HEK293T (cell line): ENCODE measurements around the gene URM1.

Experiments used
- CTCF ChIA-PET: fragments of 350-600 bp; formaldehyde crosslinking; extraction: SDS; loops from one replicate; lab custom pipeline; 2021; ENCODE audit warnings: antibody characterized with exemption, inconsistent platforms; lab: Yijun Ruan, JAX
- POLR2A ChIA-PET: fragments of 350-600 bp; formaldehyde crosslinking; extraction: SDS; loops from one replicate; lab custom pipeline; 2020; ENCODE audit warnings: antibody characterized with exemption, inconsistent platforms; lab: Yijun Ruan, JAX
- DNase-seq: peaks from one replicate; pipeline ENCODE4 v3.0.0; 2012; ENCODE audit warnings: mixed read lengths; ENCODE audit errors: extremely low spot score
- ARNT ChIP-seq: fragments of 450-650 bp; IDR thresholded peaks from 2 replicates; pipeline ENCODE4 v1.6.1; 2017; ENCODE audit warnings: mild to moderate bottlenecking
- BHLHE40 ChIP-seq: fragments of 450-650 bp; IDR thresholded peaks from 2 replicates; pipeline ENCODE4 v1.6.1; 2016; ENCODE audit warnings: mild to moderate bottlenecking, moderate library complexity, borderline replicate concordance
- CTBP1 ChIP-seq: fragments of 450-650 bp; IDR thresholded peaks from 2 replicates; pipeline ENCODE4 v1.6.1; 2016; ENCODE audit warnings: borderline replicate concordance
- ELF4 ChIP-seq: fragments of 450-650 bp; IDR thresholded peaks from 2 replicates; pipeline ENCODE4 v1.6.1; 2017; ENCODE audit warnings: antibody characterized with exemption
- FOXA1 ChIP-seq: fragments of 450-650 bp; IDR thresholded peaks from 2 replicates; pipeline ENCODE4 v1.6.1; 2016; ENCODE audit warnings: mild to moderate bottlenecking
- FOXK2 ChIP-seq: fragments of 450-650 bp; IDR thresholded peaks from 2 replicates; pipeline ENCODE4 v1.6.1; 2016; ENCODE audit warnings: mild to moderate bottlenecking
- FOXM1 ChIP-seq: fragments of 450-650 bp; IDR thresholded peaks from 2 replicates; pipeline ENCODE4 v1.6.1; 2017; ENCODE audit warnings: mild to moderate bottlenecking, borderline replicate concordance
- HDGF ChIP-seq: fragments of 450-650 bp; IDR thresholded peaks from 2 replicates; pipeline ENCODE4 v1.6.1; 2017; ENCODE audit warnings: antibody characterized with exemption, borderline replicate concordance
- L3MBTL2 ChIP-seq: fragments of 450-650 bp; conservative IDR thresholded peaks from 2 replicates; pipeline ENCODE4 v1.6.1; 2016; ENCODE audit warnings: mild to moderate bottlenecking
- LEF1 ChIP-seq: fragments of 450-650 bp; IDR thresholded peaks from 2 replicates; pipeline ENCODE4 v1.6.1; 2017; ENCODE audit warnings: mild to moderate bottlenecking, borderline replicate concordance
- NFRKB ChIP-seq: fragments of 450-650 bp; IDR thresholded peaks from 2 replicates; pipeline ENCODE4 v1.6.1; 2016; ENCODE audit warnings: mild to moderate bottlenecking, moderate library complexity
- SP1 ChIP-seq: fragments of 450-650 bp; IDR thresholded peaks from 2 replicates; pipeline ENCODE4 v1.6.1; 2017
- SUZ12 ChIP-seq: fragments of 450-650 bp; IDR thresholded peaks from 2 replicates; pipeline ENCODE4 v1.6.1; 2016; ENCODE audit warnings: mild to moderate bottlenecking
- TARDBP ChIP-seq: fragments of 450-650 bp; IDR thresholded peaks from 2 replicates; pipeline ENCODE4 v1.6.1; 2016
- ZNF384 ChIP-seq: fragments of 450-650 bp; IDR thresholded peaks from 2 replicates; pipeline ENCODE4 v1.6.1; 2016
- TF ChIP-seq, protein P1 (sequence below): fragments of 450-650 bp; IDR thresholded peaks from 2 replicates; pipeline ENCODE4 v1.6.1; 2016

The URM1 gene

DNA sequence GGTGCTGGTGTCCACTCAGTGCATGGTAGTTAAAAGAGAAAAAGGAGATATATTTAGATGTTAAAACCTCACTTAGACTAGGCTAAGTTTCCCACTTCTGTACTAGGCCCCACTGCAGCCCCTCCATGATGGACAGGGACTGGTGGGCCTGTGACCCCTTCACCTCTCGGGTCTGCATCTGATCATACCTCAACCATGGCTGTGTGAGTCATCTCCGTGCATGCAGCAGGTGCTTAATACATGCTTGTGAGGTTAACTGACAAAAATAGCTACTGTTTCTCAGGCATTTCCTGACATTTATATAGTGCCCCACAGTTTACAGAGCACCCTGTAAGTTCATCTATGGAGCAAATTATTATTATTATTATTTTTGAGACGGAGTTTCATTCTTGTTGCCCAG, 8.4 kb upstream of the URM1 start:
- ChIA-PET CTCF (interaction anchor here (0.6 to 3.6 kb wide), 11 partner anchors 8 to 70 kb away, joined by 3 to 34 read pairs (median 6); partner anchors contain the start of gene URM1), POLR2A (interaction anchor here (0.9 to 3.2 kb wide), 4 partner anchors 9 to 142 kb away, joined by 3 to 18 read pairs (median 4); partner anchors contain the start of gene URM1)
- no peak for DNase-seq
- no peak for TF ChIP-seq TARDBP
- no peak for TF ChIP-seq LEF1
- TF ChIP-seq ARNT = no peak
- no peak for TF ChIP-seq FOXA1
- no peak for TF ChIP-seq BHLHE40
- no peak for TF ChIP-seq SP1
- TF ChIP-seq, protein P1, sequence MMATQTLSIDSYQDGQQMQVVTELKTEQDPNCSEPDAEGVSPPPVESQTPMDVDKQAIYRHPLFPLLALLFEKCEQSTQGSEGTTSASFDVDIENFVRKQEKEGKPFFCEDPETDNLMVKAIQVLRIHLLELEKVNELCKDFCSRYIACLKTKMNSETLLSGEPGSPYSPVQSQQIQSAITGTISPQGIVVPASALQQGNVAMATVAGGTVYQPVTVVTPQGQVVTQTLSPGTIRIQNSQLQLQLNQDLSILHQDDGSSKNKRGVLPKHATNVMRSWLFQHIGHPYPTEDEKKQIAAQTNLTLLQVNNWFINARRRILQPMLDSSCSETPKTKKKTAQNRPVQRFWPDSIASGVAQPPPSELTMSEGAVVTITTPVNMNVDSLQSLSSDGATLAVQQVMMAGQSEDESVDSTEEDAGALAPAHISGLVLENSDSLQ = no peak
- TF ChIP-seq CTBP1 = no peak
- no peak for TF ChIP-seq ELF4
- TF ChIP-seq FOXM1 = no peak

DNA sequence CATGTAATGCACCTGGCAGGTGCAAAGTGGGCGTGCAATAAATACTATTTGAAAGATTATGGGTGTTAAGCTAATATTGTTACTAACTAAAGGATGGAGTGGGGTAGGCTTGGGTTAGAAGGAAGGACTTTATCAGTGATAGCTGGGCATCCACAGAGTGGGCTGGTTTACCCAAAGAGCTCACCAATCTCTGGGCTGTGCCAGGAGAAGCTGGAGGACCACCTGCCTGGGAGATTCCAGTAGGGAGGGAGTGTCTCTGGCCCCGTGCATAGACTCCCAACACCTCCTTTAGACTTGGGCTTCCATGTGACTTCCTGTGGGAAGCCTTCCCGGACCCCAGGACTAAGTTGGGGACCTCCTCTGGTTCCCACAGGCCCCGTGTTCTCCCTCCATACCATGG, 5.6 kb upstream of the URM1 start:
- no peak for TF ChIP-seq LEF1
- no peak for TF ChIP-seq SP1
- no peak for TF ChIP-seq ZNF384
- TF ChIP-seq CTBP1 = no peak
- TF ChIP-seq ELF4 = no peak
- no peak for TF ChIP-seq NFRKB
- TF ChIP-seq FOXA1 = no peak
- TF ChIP-seq L3MBTL2 = no peak
- TF ChIP-seq ARNT = no peak
- no peak for TF ChIP-seq HDGF
- TF ChIP-seq SUZ12 = no peak
- no peak for TF ChIP-seq FOXK2
- no peak for TF ChIP-seq TARDBP
- TF ChIP-seq, protein P1 = no peak
- no peak for TF ChIP-seq BHLHE40
- TF ChIP-seq FOXM1 = no peak
- DNase-seq = no peak
- CTCF ChIA-PET = interaction anchor here (0.8 to 1.5 kb wide), 2 partner anchors 54 to 70 kb away, joined by 3 read pairs; no protein-coding TSS in a partner anchor
- POLR2A ChIA-PET = interaction anchor here (1.2 kb wide), 1 partner anchor 46 kb away, joined by 4 read pairs; no protein-coding TSS in a partner anchor

DNA sequence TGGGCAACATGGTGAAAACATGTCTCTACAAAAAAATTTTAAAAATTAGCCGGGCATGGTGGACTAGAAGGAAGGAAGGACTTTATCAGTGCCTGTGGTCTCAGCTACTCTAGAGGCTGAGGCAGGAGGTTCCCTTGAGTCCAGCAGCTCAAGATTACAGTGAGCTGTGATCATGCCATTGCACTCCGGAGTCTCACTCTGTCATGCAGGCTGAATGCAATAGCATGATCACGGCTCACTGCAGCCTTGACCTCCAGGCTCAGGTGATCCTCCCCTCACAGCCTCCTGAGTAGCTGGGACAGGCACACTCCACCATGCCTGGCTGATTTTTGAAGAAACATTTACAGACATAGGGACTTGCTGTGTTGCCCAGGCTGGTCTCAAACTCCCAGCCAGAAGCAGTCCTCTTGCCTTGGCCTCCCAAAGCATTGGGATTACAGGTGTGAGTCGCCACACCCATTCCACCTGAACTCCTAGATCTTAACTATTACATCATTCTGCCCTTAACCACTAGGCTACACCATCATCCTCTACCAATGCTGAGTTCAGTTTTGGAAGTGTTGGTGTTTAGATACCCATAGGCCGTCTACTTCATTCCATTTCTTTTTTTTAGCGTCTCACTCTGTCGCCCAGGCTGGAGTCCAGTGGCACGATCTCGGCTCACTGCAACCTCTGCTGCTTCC, 2.0 kb upstream of the URM1 start:
- ChIA-PET CTCF (no interaction called here), POLR2A (no interaction called here)
- no peak for TF ChIP-seq FOXM1
- DNase-seq = no peak

DNA sequence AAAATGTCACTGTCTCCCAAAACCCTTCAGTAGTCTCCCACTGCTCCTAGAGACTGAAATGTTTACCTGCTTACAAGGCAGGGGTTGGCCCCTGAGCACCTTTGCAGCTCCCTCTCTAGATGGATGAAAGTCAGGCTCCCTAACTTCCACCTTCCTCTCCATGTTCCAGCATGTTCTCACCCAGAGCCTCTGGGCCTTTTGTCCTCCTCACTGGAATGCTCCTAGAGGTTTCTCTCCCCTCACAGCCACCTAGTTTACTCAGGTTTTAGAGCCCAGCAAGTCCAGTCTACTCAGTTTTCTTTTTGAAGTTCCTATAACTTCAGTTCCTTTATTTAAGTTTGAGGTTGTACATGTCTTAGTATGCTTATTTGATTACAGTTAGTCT, 815 bp upstream of the URM1 start:
- no peak for DNase-seq
- TF ChIP-seq FOXA1 = no peak
- no peak for TF ChIP-seq LEF1
- no peak for TF ChIP-seq ELF4
- no peak for TF ChIP-seq TARDBP
- TF ChIP-seq ARNT = no peak
- no peak for TF ChIP-seq SP1
- TF ChIP-seq HDGF = no peak
- TF ChIP-seq ZNF384 = no peak
- no peak for TF ChIP-seq CTBP1
- no peak for TF ChIP-seq BHLHE40
- no peak for TF ChIP-seq SUZ12
- no peak for TF ChIP-seq FOXK2
- TF ChIP-seq L3MBTL2 = no peak
- TF ChIP-seq FOXM1 = no peak
- no peak for TF ChIP-seq NFRKB
- TF ChIP-seq, protein P1 = no peak
- POLR2A ChIA-PET = interaction anchor here (1.1 to 2.3 kb wide), 5 partner anchors 9 to 209 kb away, joined by 3 to 18 read pairs (median 7); partner anchors contain the start of gene CERCAM
- CTCF ChIA-PET = interaction anchor here (1.1 kb wide), 1 partner anchor 8 kb away, joined by 5 read pairs; no protein-coding TSS in a partner anchor

DNA sequence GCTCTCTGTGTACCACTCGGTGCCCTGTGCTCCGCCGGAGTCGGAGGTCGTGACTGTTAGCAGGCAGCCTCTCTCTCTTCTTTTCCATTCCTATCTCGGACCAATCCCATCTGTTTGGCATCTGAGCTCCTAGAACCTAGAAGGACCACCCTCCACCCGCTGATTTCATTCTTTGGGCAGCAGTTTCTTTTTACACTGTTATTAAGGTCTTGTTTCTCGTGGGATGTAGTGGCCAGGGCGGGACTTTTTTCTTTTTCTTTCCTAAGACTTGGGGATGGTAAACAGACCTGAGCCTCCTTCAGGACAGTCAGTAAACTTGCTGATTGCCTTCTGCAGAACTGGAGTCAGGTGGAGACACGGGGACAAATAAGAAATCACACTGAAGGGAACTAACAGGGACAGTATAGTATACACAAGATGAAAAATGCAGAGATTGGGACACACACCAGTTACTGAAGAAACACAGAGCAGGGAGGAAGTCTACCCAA, 500 bp downstream of the URM1 start:
- POLR2A ChIA-PET = interaction anchor here (0.9 to 2.3 kb wide), 12 partner anchors 10 to 158 kb away, joined by 3 to 18 read pairs (median 4); partner anchors contain the start of genes CERCAM, GOLGA2 and SWI5
- TF ChIP-seq ZNF384 (no peak), HDGF (no peak), SUZ12 (no peak), BHLHE40 (no peak), FOXA1 (no peak), NFRKB (no peak), TARDBP (no peak), LEF1 (no peak), FOXM1 (no peak), ARNT (no peak), CTBP1 (no peak), L3MBTL2 (no peak), FOXK2 (no peak), ELF4 (no peak), SP1 (no peak)
- TF ChIP-seq, protein P1 = no peak
- DNase-seq = no peak

More for the DNA sequence above, 500 bp downstream of the URM1 start:
- CTCF ChIA-PET = interaction anchor here (0.9 to 1.0 kb wide), 2 partner anchors 11 to 30 kb away, joined by 4 to 6 read pairs; no protein-coding TSS in a partner anchor
